SHP77 treated with DMSO at 0.1 percent for 48 hours (cell line): Measurements from ENCODE around the gene RFX8.
"Not testable (repeated sequence)": the region's sequence is repeated elsewhere in the genome, so short reads cannot be mapped to it uniquely, and the experiment has no call there.

ENCODE experiments used
- DNase-seq: peaks from one replicate; lab custom pipeline; 2025; lab: John Stamatoyannopoulos, UW

Gene RFX8

GRCh38 chr2:101474731-101475384 is at the start of gene RFX8:
TSS of gene RFX8 (minus strand) at chr2:101475112. CDS start at chr2:101466848, 8,264 bp downstream.
- DNase-seq, result no peak

DNA sequence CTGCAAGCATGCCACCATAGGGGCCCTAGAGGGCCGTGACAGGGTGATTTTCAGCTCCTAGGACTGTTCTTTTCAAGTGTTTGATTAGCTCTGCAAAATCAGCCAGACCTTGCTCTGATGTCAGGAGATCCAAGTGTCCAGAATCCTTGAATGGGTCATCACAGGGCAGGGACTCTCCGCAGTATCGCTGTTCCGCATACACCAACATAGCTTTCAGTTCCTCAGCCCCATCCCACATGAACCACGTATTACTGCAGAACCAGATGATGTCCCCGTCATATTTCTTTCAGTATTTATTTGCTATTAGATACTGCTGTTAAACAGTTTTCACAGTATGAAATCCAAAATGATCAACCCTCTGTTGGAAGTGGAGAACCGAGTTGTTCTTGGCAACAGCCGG is 46.6 kb upstream of the RFX8 start:
- no peak for DNase-seq

- no peak for DNase-seq
Observed at GRCh38 chr2:101520246-101520645, 45.3 kb upstream of the RFX8 start.

- DNase-seq, result no peak
Observed at GRCh38 chr2:101518578-101519492, 43.9 kb upstream of the RFX8 start.

- no peak for DNase-seq
Observed at GRCh38 chr2:101517758-101518271, 42.9 kb upstream of the RFX8 start.

DNA sequence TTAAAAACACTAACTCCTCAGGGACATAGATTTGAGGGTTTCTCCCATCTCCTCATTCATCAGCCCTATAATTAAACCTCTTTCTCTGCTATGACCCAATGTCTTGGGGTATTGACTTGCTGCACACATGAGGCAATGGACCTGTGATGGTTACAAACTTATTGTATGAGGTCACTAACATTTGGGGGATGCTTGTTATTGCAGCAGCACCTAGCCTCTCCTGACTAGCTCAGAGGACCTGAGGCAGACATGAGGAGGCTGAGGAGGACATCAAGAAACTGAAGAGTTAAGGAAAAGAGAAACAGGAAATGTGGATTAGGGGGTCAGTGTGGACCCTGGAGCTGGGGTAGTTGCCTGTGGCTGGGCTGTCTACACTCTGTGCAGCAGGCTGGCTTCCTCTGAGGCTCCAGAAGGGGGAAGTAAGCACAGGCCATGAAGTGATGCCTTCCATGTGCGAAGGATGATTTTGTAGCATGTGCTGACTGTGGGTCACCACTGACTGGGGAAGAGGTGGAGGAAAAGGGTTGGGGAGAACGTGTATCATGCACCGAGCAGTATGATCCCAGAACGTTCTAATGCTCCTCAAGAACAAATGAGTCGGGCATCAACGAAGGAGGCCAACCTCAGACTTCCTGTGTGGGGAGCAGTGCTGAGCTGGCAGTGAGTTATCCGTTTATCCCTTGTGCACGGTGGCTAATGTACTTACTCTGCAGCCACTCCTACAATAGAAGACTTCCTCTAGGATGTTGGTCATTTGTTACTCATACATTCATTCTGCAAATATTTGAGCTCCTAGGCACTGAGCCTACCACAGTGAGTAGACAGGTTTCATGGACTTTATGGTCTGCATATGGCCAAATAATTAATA is 42.1 kb upstream of the RFX8 start:
- DNase-seq, result no peak

- no peak for DNase-seq
Observed at GRCh38 chr2:101516349-101516748, 41.4 kb upstream of the RFX8 start.

DNA sequence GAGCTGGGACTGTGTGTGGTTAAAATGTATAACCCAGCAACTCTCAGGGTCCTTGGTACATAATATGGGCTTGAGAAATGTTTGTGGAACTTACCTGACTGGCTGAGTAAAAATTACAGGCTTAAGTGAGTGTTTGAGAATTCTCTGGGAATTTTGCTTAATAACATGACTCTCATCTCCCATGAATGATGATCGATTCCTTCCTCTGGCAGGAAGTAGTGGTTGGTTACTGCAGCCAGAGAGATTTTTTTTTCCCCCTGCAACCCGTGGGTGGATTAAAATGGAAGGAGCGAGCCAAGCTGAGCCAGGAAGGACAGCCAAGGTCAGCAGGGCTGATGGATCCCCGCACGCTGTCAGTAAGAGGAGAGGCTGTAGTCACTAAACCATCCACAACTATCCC is 40.6 kb upstream of the RFX8 start:
- DNase-seq, result no peak

GRCh38 chr2:101512993-101513392 is 38.1 kb upstream of the RFX8 start:
- no peak for DNase-seq

DNA sequence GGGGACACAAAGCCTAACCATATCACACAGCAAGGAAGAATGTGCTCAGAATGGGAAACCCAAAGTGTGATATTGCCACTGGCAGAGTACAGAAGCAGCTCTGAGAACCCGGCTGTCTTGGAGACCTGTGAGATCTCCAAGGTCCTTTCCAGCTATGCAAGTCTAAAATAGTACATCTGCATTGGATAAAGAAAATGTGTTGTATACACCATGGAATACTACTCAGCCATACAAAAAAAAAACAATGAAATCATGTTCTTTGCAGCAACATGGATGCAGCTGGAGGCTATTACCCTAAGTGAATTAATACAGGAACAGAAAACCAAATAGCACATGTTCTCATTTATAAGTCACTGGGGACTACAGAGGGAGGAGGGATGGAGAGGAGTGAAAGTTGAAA is 36.5 kb upstream of the RFX8 start:
- DNase-seq, result no peak

GRCh38 chr2:101509499-101510284 is 34.8 kb upstream of the RFX8 start:
- no peak for DNase-seq

GRCh38 chr2:101508636-101509035 is 33.7 kb upstream of the RFX8 start:
- DNase-seq, result no peak

- not testable (repeated sequence) for DNase-seq
Observed at GRCh38 chr2:101505276-101505675, 30.4 kb upstream of the RFX8 start.

GRCh38 chr2:101504744-101505143 is 29.8 kb upstream of the RFX8 start:
- not testable (repeated sequence) for DNase-seq

GRCh38 chr2:101502095-101502494 is 27.2 kb upstream of the RFX8 start:
- DNase-seq, result no peak

GRCh38 chr2:101501443-101501842 is 26.5 kb upstream of the RFX8 start:
- no peak for DNase-seq

- no peak for DNase-seq
Observed at GRCh38 chr2:101500860-101501259, 25.9 kb upstream of the RFX8 start.

DNA sequence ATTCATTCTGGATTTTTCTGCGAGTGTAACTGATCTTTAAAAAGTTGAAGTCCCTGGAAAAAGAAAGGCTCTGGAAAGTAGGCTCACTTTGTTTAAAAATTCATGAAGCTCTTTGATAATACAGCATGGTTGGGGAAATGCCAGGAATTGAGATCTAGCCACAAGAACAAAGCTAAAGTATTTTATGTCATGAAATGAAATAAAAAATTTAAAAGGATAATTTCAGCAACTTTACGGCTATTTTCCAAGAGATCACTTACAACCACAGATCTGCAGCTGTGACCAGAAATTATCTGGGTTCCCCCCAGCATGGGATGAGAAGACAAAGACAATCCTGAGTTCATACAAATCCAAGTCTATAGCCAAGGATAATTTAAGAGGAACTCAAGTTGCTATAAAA is 25.3 kb upstream of the RFX8 start:
- no peak for DNase-seq

DNA sequence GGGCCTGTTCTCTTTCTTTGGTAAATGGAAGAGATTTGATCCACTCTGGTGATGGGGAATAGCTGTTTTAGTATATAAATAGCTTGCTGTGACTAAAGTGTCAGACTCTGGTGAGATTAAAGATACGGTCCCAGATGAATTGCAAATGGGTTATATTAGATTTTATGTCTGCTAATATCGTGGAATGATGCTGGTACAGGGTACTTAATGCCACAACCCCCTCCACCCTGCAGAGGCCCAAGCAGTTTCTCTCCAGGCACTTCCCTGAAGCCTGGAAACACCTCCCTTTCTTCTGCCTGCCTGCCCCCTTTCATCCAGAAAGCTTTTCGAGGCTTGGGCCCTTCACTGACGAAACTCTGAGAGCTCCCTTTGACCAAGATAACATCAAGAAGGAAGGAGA is 21.4 kb upstream of the RFX8 start:
- DNase-seq, result no peak

GRCh38 chr2:101492936-101493473 is 18.1 kb upstream of the RFX8 start:
- DNase-seq, result no peak

GRCh38 chr2:101486994-101487393 is 12.1 kb upstream of the RFX8 start:
- no peak for DNase-seq
